ENCODE measurements around the gene NBPF1. TPM values are rescaled to one million over a fixed set of nuclear protein-coding genes. Genes with fewer than 3 reads are reported as not detected.
"Not testable (repeated sequence)": the region's sequence is repeated elsewhere in the genome, so short reads cannot be mapped to it uniquely, and the experiment has no call there.

NBPF1 gene
- total RNA-seq, 4 donors from 2014 or later, result 10.0 to 23.5 (median 10.7) TPM

GRCh38 chr1:16631248-16632043, 18.1 kb upstream of the NBPF1 start:
- TF ChIP-seq POLR2A (IDR thresholded peaks at IDR 0.05) (no peak), CTCF (IDR thresholded peaks at IDR 0.05) (no peak)
- no peak overlapping the region for H3K4me3 ChIP-seq
- intact Hi-C loops (cut with DNase I), result no loop called here
- H3K4me1 ChIP-seq, result no peaks in the 10 kb centered on the region
- WGBS, 2 donors, result 87 to 88% methylated on average over 17 to 20 of the region's 20 CpGs
- H3K36me3 ChIP-seq, result peaks cover 48 to 88% (median 63%) of the 10 kb centered on the region in 3 donors
- H3K27ac ChIP-seq, result no peak overlapping the region
- DNase-seq, result no peak
- no peaks in the 10 kb centered on the region for H3K27me3 ChIP-seq
- H3K9me3 ChIP-seq, result no peaks in the 10 kb centered on the region

DNA sequence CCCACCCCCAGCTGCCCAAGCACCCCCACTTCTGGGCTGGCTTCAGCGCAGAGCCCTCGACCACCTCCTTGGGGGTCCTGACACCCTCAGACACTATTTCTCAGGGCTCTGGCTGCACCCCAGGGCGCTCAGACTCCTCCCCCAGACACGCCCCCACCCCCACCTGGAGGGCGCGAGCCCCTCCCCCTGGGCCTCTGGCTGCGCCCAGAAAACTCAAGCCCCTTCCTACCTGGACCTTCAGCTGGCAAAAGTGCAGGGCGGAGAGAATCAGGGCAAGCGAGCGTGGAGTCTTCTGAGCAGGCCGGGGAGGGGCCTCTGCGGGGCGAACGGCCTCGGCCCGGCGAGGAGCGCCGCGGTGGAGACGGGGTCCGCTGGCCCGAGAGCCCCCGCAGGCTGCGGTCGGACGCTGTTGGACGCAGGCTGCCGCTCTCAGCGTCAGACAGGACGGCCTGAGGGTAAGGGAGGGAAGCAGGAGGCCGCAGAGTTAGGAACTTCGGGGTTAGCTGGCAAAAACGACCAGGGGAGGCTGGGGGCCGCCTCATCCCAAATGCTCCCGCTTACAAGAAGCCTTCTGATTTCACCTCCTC, 17.4 kb upstream of the NBPF1 start:
- H3K9me3 ChIP-seq, result no peaks in the 10 kb centered on the region
- DNase-seq, result no peak
- H3K27ac ChIP-seq, result no peak overlapping the region
- no peak for TF ChIP-seq POLR2A (IDR thresholded peaks at IDR 0.05)
- TF ChIP-seq CTCF (IDR thresholded peaks at IDR 0.05), result no peak
- H3K4me3 ChIP-seq, result no peak overlapping the region
- H3K4me1 ChIP-seq, result no peaks in the 10 kb centered on the region
- no peaks in the 10 kb centered on the region for H3K27me3 ChIP-seq
- intact Hi-C loops (cut with DNase I), result no loop called here
- peaks cover 53 to 95% (median 69%) of the 10 kb centered on the region in 3 donors for H3K36me3 ChIP-seq
- 92 to 93% methylated on average over 30 to 31 of the region's 36 CpGs for WGBS, 2 donors

GRCh38 chr1:16629916-16630530, 16.7 kb upstream of the NBPF1 start:
- H3K9me3 ChIP-seq; DNase-seq; H3K27me3 ChIP-seq; H3K4me1 ChIP-seq; intact Hi-C loops (cut with DNase I); H3K27ac ChIP-seq; H3K4me3 ChIP-seq: not testable (repeated sequence)
- WGBS, 2 donors, result 89 to 93% methylated on average over 21 of the region's 21 CpGs
- H3K36me3 ChIP-seq, result peaks cover 56 to 100% (median 74%) of the 10 kb centered on the region in 3 donors

DNA sequence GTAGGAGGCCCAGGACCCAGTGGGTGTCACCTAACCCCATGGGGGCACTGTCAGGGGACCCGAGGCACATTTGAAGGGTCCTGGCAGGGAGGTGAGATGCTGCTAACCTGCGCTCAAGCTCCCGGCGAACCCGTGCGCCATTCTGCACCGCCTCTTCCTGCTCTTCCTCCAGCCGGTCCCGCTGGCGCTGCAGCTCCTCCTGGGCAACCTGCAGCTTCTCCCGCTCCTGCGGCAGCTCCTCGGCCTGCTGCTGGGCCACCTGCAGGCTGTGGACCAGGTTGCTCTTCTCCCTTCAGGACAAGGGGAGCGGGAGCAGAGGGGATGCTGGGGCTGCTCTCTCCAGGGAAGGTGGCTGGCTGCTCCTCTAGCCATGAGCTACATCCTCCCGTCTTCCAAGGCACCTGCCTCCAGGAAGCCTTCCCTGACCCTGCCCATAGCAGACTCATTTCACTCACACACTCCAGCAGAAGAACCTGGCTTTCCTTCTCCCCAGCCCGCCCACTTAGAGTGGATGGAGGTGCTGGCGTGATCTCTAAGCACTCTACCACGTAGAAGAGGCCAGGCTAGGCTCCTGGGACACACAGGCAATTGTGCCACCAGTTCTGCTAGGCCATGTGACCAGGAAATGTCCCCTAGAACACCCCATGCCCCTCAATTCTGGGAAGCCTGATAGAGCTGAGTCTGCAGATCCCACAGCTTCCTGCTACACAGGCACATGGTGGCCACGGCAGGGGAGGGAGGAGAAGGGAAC, 15.2 kb upstream of the NBPF1 start:
- H3K27ac ChIP-seq, result no peak overlapping the region
- TF ChIP-seq POLR2A (IDR thresholded peaks at IDR 0.05), result no peak
- DNase-seq, result no peak
- intact Hi-C loops (cut with DNase I), result no loop called here
- H3K36me3 ChIP-seq, result peaks cover 50 to 100% (median 74%) of the 10 kb centered on the region in 3 donors
- H3K9me3 ChIP-seq, result no peaks in the 10 kb centered on the region
- 91% methylated on average over 19 of the region's 19 CpGs for WGBS, 2 donors
- H3K4me1 ChIP-seq, result peaks cover 8 to 14% (median 9%) of the 10 kb centered on the region in 3 donors
- H3K27me3 ChIP-seq, result no peaks in the 10 kb centered on the region
- no peak overlapping the region for H3K4me3 ChIP-seq

DNA sequence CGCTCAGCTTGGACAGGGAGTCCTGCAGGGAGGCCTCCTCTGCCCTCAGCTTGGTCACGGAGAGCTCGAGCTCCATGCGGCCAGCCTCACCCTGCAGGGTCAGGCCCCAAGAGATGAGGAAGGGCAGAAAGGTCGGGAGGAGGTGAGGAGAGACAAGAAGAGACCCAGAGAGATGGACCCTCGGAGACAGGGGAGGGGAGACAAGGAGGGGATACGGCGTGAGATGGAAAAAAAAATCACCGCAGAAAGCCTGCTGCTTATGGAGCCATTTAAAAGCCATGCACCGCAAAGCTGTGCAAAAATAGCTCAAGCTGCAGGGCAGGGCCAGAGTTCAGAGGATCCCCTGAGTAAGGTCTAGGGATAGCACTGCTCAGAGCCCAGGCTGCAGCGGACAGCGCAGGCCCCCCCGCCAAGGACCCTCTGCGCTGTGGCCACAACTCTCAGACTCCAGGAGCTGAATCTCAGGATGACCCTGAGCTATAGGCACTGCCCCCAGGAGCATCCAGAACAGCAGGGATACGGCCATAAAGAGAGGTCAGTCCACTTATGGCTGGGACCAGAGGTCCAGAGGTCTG, 13.1 kb upstream of the NBPF1 start:
- H3K27ac ChIP-seq; H3K27me3 ChIP-seq; H3K9me3 ChIP-seq; H3K4me3 ChIP-seq; DNase-seq; intact Hi-C loops (cut with DNase I): not testable (repeated sequence)
- peaks cover 34 to 100% (median 55%) of the 10 kb centered on the region in 3 donors for H3K36me3 ChIP-seq
- WGBS, 2 donors, result 87% methylated on average over 13 to 14 of the region's 15 CpGs
- H3K4me1 ChIP-seq, result peaks cover 13 to 21% (median 15%) of the 10 kb centered on the region in 3 donors

Data from esophagus squamous epithelium (tissue), 5 donors.